Neuronal stem cell (in vitro differentiated cells): ENCODE data around the gene ALDH1A1.

Experiments used
- DNase-seq: peaks from one replicate; pipeline ENCODE4 v3.0.0-alpha.2; 2013; ENCODE audit warnings: low spot score
- H2AFZ ChIP-seq: one replicate; pipeline ENCODE4 v1.6.1; 2013; ENCODE audit warnings: mild to moderate bottlenecking, low read length, inconsistent platforms
- H2AK5ac ChIP-seq: 2 replicates; pipeline ENCODE4 v1.6.1; 2013; ENCODE audit warnings: low read depth, mild to moderate bottlenecking, inconsistent platforms, low read length, moderate library complexity, mixed read lengths
- H2BK120ac ChIP-seq: 2 replicates; pipeline ENCODE4 v1.6.1; 2013; ENCODE audit warnings: low read depth, mild to moderate bottlenecking, inconsistent platforms, low read length, moderate library complexity, mixed read lengths
- H2BK12ac ChIP-seq: one replicate; pipeline ENCODE4 v1.6.1; 2013; ENCODE audit warnings: low read length, inconsistent platforms
- H2BK15ac ChIP-seq: 2 replicates; pipeline ENCODE4 v1.6.1; 2013; ENCODE audit warnings: mild to moderate bottlenecking, low read length, inconsistent platforms, mixed read lengths
- H2BK5ac ChIP-seq: one replicate; pipeline ENCODE4 v1.6.1; 2013; ENCODE audit warnings: inconsistent platforms, mild to moderate bottlenecking, low read length, moderate library complexity
- H3K14ac ChIP-seq: one replicate; pipeline ENCODE4 v1.6.1; 2013; ENCODE audit warnings: low read length, inconsistent platforms
- H3K18ac ChIP-seq: 2 replicates; pipeline ENCODE4 v1.6.1; 2013; ENCODE audit warnings: low read length, inconsistent platforms
- H3K23ac ChIP-seq: 2 replicates; pipeline ENCODE4 v1.6.1; 2013; ENCODE audit warnings: low read depth, mild to moderate bottlenecking, mixed read lengths, low read length, inconsistent platforms; ENCODE audit not compliant: poor library complexity
- H3K27ac ChIP-seq: replicated peaks from 3 replicates; pipeline ENCODE4 v1.5.1; 2013; ENCODE audit warnings: low read length, inconsistent platforms
- H3K27me3 ChIP-seq, 3 experiments: 2 replicates each; pipeline ENCODE4 v1.6.1; 2013; ENCODE audit warnings: low read length in 3 of 3, mild to moderate bottlenecking in 2 of 3, inconsistent platforms in 1 of 3, low read depth in 1 of 3, mixed read lengths in 1 of 3, moderate library complexity in 1 of 3; ENCODE audit not compliant: control insufficient read depth in 3 of 3, insufficient read depth in 3 of 3
- H3K36me3 ChIP-seq, 2 donors: replicated peaks in 1 of 2; 2 replicates each; pipeline ENCODE4 v1.6.1; 2013; ENCODE audit warnings: low read length in 2 of 2; ENCODE audit not compliant: control insufficient read depth in 2 of 2, insufficient read depth in 2 of 2
- H3K4ac ChIP-seq: 2 replicates; pipeline ENCODE4 v1.6.1; 2013; ENCODE audit warnings: inconsistent platforms, mild to moderate bottlenecking, low read length, moderate library complexity
- H3K4me1 ChIP-seq, 2 donors: 1 replicate in 1 of 2; 2 replicates in 1 of 2; pipeline ENCODE4 v1.6.1; 2013; ENCODE audit warnings: low read length in 2 of 2, low read depth in 1 of 2; ENCODE audit not compliant: control insufficient read depth in 2 of 2, insufficient read depth in 1 of 2
- H3K4me2 ChIP-seq: one replicate; pipeline ENCODE4 v1.6.1; 2013; ENCODE audit warnings: mild to moderate bottlenecking, low read length, inconsistent platforms; ENCODE audit not compliant: insufficient read depth, poor library complexity, severe bottlenecking
- H3K4me3 ChIP-seq, 2 donors: 2 replicates each; pipeline ENCODE4 v1.5.1; 2013; ENCODE audit warnings: low read length in 2 of 2, mild to moderate bottlenecking in 2 of 2, inconsistent platforms in 1 of 2, moderate library complexity in 1 of 2
- H3K79me1 ChIP-seq: one replicate; pipeline ENCODE4 v1.6.1; 2013; ENCODE audit warnings: low read depth, mild to moderate bottlenecking, inconsistent platforms, low read length, moderate library complexity
- H3K9ac ChIP-seq: one replicate; pipeline ENCODE4 v1.6.1; 2013; ENCODE audit warnings: mild to moderate bottlenecking, low read depth, low read length, inconsistent platforms; ENCODE audit not compliant: poor library complexity
- H3K9me3 ChIP-seq, 2 donors: replicated peaks in 1 of 2; 2 replicates each; pipeline versions ENCODE3 to v1.6.1; 2013; ENCODE audit warnings: low read length in 2 of 2, mild to moderate bottlenecking in 2 of 2, inconsistent platforms in 1 of 2, low read depth in 1 of 2, mixed read lengths in 1 of 2, moderate library complexity in 1 of 2; ENCODE audit not compliant: control insufficient read depth in 2 of 2, insufficient read depth in 1 of 2
- H4K8ac ChIP-seq: one replicate; pipeline ENCODE4 v1.6.1; 2013; ENCODE audit warnings: low read depth, mild to moderate bottlenecking, inconsistent platforms, low read length, moderate library complexity
- H4K91ac ChIP-seq: one replicate; pipeline ENCODE4 v1.6.1; 2013; ENCODE audit warnings: low read length, low read depth, mild to moderate bottlenecking, inconsistent platforms; ENCODE audit not compliant: poor library complexity
- whole genome bisulfite sequencing, 2 donors: extraction: QIAGEN DNeasy Blood & Tissue Kit; methylation state at CpG; one replicate each; pipeline ENCODE4 v1.1.7; 2013; ENCODE audit warnings: missing lambda C conversion rate in 2 of 2, mixed read lengths in 1 of 2; ENCODE audit not compliant: insufficient read length in 2 of 2, insufficient replicate concordance in 1 of 2; ENCODE audit errors: extremely low coverage in 2 of 2; 5-methylcytosine and 5-hydroxymethylcytosine counted together

The ALDH1A1 gene

DNA sequence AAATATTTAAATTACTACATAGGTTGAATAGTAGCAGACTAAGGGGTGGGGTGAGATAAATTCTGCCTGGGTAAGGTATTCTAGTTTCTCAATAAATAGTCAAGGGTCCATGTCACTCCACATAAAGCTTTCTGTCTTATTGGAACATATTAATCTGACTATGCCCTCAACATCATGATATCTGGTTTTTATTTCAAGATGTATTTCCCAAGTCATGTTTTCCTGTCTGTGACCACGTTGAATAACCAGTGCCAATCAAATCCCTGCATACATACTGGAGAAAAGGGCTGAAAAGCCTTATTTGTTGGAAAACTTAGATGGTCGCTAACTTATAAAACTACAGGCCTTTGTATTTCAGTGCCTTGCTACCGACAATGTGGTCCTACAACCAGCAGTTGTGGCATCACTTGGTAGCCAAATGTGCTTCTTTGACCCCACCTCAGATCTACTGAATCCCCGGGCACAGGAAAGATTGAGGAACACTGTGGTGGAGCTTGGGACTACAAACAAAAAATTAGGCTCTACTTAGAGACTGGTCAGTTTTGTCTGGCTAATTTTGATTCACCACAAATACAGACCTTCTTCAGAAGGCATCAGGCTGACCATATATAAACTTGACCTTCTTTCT, 39.4 kb downstream of the ALDH1A1 start:
- H2BK15ac ChIP-seq: no peak overlapping the region
- H2BK12ac ChIP-seq: no peak overlapping the region
- H3K79me1 ChIP-seq: no peaks in the 10 kb centered on the region
- no CpG with 5 or more reads among the region's 4 CpGs for WGBS, 2 donors
- no peak overlapping the region for H3K27ac ChIP-seq
- no peak overlapping the region for H4K8ac ChIP-seq
- no peak overlapping the region for H3K4me3 ChIP-seq
- DNase-seq: no peak
- no peak overlapping the region for H3K4ac ChIP-seq
- H3K4me1 ChIP-seq: peaks cover 0 to 9% of the 10 kb centered on the region in 2 donors
- H3K27me3 ChIP-seq: no peaks in the 10 kb centered on the region
- no peak overlapping the region for H2BK5ac ChIP-seq
- no peaks in the 10 kb centered on the region for H3K9me3 ChIP-seq
- H3K23ac ChIP-seq: no peak overlapping the region
- no peak overlapping the region for H2BK120ac ChIP-seq
- no peak overlapping the region for H3K18ac ChIP-seq
- H3K14ac ChIP-seq: no peak overlapping the region
- no peak overlapping the region for H4K91ac ChIP-seq
- H2AFZ ChIP-seq: no peak overlapping the region
- no peaks in the 10 kb centered on the region for H3K36me3 ChIP-seq
- H3K4me2 ChIP-seq: no peak overlapping the region
- no peak overlapping the region for H3K9ac ChIP-seq
- H2AK5ac ChIP-seq: no peak overlapping the region

DNA sequence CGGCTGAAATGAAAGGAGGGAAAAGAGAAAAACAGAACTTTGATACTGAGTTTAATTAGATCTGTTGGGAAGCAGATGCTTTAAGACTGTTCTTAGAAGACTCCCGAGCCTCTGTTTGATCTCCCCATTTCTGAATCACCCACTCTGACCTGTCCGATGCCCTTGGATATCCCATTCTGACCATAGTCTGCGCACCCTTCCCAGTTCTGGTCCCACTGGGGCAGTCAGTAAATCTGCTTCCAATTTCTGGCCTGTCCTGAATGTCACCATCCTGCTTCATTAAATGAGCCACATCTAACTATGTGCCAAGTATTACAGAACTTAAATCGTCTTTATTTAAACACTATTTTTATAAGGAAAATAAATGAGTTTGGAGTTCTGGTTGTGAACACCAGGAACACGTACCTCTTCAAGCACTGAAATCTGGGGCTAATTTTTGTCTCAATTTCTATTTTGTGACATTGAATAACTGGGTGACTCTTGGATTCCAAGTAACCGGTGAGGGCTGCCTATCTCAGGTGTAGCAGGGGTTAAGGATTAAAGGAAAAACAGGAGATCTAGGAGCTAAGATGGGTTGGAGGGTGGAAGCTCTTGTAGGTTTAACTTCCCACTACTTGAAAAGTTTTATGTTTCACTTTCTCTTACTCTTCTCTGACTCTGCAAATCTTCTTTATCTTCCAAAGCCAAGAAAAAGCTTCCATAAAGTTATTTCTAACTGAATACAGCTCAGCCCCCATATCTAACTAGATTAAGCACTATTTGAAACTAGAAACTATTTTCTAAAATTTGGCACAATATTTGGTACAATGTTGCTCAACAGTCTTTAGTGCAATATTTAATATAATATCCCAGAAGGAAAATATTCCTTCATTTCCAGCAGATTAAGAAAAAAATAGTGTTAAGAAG, 40.1 kb downstream of the ALDH1A1 start:
- no peak overlapping the region for H3K4ac ChIP-seq
- H4K91ac ChIP-seq: no peak overlapping the region
- DNase-seq: no peak
- H3K4me2 ChIP-seq: no peak overlapping the region
- H3K9me3 ChIP-seq: no peaks in the 10 kb centered on the region
- no peak overlapping the region for H3K9ac ChIP-seq
- no peak overlapping the region for H3K23ac ChIP-seq
- H3K36me3 ChIP-seq: no peaks in the 10 kb centered on the region
- WGBS, 2 donors: no CpG with 5 or more reads among the region's 7 CpGs
- H3K27me3 ChIP-seq: no peaks in the 10 kb centered on the region
- no peak overlapping the region for H3K18ac ChIP-seq
- no peaks in the 10 kb centered on the region for H3K79me1 ChIP-seq
- H2BK120ac ChIP-seq: no peak overlapping the region
- no peak overlapping the region for H3K14ac ChIP-seq
- no peak overlapping the region for H4K8ac ChIP-seq
- no peak overlapping the region for H2AK5ac ChIP-seq
- H3K4me1 ChIP-seq: peaks cover 0 to 6% of the 10 kb centered on the region in 2 donors
- no peak overlapping the region for H3K4me3 ChIP-seq
- no peak overlapping the region for H3K27ac ChIP-seq
- H2AFZ ChIP-seq: no peak overlapping the region
- H2BK15ac ChIP-seq: no peak overlapping the region
- no peak overlapping the region for H2BK12ac ChIP-seq
- no peak overlapping the region for H2BK5ac ChIP-seq

DNA sequence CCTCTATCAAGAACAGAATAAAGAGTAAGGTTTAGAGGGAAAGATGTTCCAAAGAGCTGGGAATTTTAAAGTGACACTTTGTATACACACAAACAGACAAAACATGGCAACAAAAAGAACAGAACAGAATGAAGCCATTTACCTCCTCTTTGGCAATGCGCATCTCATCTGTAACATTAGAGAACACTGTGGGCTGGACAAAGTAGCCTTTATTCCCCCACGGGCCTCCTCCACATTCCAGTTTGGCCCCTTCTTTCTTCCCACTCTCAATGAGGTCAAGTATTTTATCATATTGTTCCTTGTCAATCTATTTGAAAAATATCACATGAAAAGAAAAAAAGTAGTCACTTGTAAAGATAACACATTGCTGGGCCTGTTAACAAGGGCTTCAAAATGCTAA, 41.0 kb downstream of the ALDH1A1 start:
- H3K27me3 ChIP-seq: no peaks in the 10 kb centered on the region
- no peak overlapping the region for H3K4me2 ChIP-seq
- no peak for DNase-seq
- H4K91ac ChIP-seq: no peak overlapping the region
- H3K9ac ChIP-seq: no peak overlapping the region
- H3K9me3 ChIP-seq: no peaks in the 10 kb centered on the region
- no CpG with 5 or more reads among the region's 2 CpGs for WGBS, 2 donors
- no peak overlapping the region for H2BK120ac ChIP-seq
- no peak overlapping the region for H2BK5ac ChIP-seq
- H3K79me1 ChIP-seq: no peaks in the 10 kb centered on the region
- no peak overlapping the region for H3K14ac ChIP-seq
- H2AFZ ChIP-seq: no peak overlapping the region
- no peak overlapping the region for H3K4ac ChIP-seq
- no peak overlapping the region for H2BK15ac ChIP-seq
- H2BK12ac ChIP-seq: no peak overlapping the region
- H3K23ac ChIP-seq: no peak overlapping the region
- no peak overlapping the region for H3K18ac ChIP-seq
- H3K36me3 ChIP-seq: no peaks in the 10 kb centered on the region
- no peak overlapping the region for H4K8ac ChIP-seq
- H3K4me3 ChIP-seq: no peak overlapping the region
- no peak overlapping the region for H2AK5ac ChIP-seq
- H3K4me1 ChIP-seq: peaks cover 0 to 6% of the 10 kb centered on the region in 2 donors
- no peak overlapping the region for H3K27ac ChIP-seq

DNA sequence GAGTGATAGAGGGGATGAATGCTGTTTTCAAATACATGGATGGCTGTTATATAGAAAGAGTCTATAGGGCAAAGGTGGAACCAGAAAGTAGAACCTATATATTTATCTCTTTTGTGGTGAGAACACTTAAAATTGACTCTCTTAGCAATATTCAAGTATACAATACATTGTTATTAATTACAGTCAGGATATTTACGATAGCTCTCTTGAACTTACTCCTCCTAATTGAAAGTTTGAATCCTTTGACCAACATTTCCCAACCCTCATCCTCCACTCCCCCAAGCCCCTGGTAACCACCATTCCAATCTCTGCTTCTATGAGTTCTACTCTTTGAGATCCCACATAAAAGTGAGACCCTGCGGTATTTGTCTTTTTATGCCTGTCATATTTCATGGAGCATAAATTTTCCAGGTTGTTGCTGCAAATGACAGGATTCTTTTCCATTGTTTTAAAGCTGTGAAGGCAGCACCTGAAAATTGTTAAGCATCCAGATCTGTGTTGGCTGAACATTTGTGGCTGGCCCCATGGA, 41.5 kb downstream of the ALDH1A1 start:
- Histone ChIP-seq H4K8ac (no peak overlapping the region), H3K27ac (no peak overlapping the region), H3K4me3 (no peak overlapping the region), H3K27me3 (no peaks in the 10 kb centered on the region), H2BK12ac (no peak overlapping the region), H3K18ac (no peak overlapping the region), H3K36me3 (no peaks in the 10 kb centered on the region), H3K23ac (no peak overlapping the region), H3K4me1 (peaks cover 0 to 6% of the 10 kb centered on the region in 2 donors), H3K79me1 (no peaks in the 10 kb centered on the region), H3K14ac (no peak overlapping the region), H3K4me2 (no peak overlapping the region), H2BK5ac (no peak overlapping the region), H2BK120ac (no peak overlapping the region), H3K9me3 (no peaks in the 10 kb centered on the region), H2AFZ (no peak overlapping the region), H3K9ac (no peak overlapping the region), H3K4ac (no peak overlapping the region), H2BK15ac (no peak overlapping the region), H2AK5ac (no peak overlapping the region), H4K91ac (no peak overlapping the region)
- no CpG with 5 or more reads among the region's 2 CpGs for WGBS, 2 donors
- no peak for DNase-seq
